C4-2B (cell line): ENCODE results near the gene MYLK4.

Source experiments
- CTCF ChIP-seq: fragments of 450-650 bp; conservative IDR thresholded peaks from 2 replicates; pipeline ENCODE4 v1.5.1; 2017; ENCODE audit warnings: mild to moderate bottlenecking
- ZFX ChIP-seq: fragments of 450-650 bp; IDR thresholded peaks from 2 replicates; pipeline ENCODE4 v1.6.1; 2017

- no peak for TF ChIP-seq CTCF
- TF ChIP-seq ZFX = no peak
These were observed 19.4 kb upstream of the MYLK4 start for GRCh38 chr6:2770171-2770570.
